Endothelial cell of umbilical vein (primary cell): Measurements from ENCODE around the gene GNGT2. TPM values are rescaled to one million over a fixed set of nuclear protein-coding genes. Genes with fewer than 3 reads are reported as not detected.

Source experiments
- BruUV-seq: library from RNA; stranded (reverse); fragments of 400-500 nt; replicated peaks from 2 replicates; lab custom pipeline; 2021; lab: Mats Ljungman, UMichigan
- CTCF ChIA-PET: fragments of 300-600, 350-600 bp; sonication (Branson Sonifier 250); formaldehyde crosslinking; loops from one replicate; lab custom pipeline; 2021; ENCODE audit warnings: antibody characterized with exemption, inconsistent platforms; lab: Charles Lee
- POLR2A ChIA-PET: fragments of 300-600, 350-600 bp; sonication (Branson Sonifier 250); formaldehyde crosslinking; loops from one replicate; lab custom pipeline; 2021; ENCODE audit warnings: antibody characterized with exemption, inconsistent platforms; lab: Charles Lee
- DNase-seq: peaks from one replicate; pipeline ENCODE4 v3.0.0-alpha.2; 2011; ENCODE audit warnings: low read depth, low spot score
- FAIRE-seq: peaks from 2 replicates; lab custom pipeline; 2011; peaks lifted over from hg19 to GRCh38; lab: Jason Lieb, UNC
- H2AFZ ChIP-seq: 2 replicates; pipeline ENCODE4 v1.6.0; 2012; ENCODE audit warnings: low read depth, low read length, control low read depth, inconsistent platforms
- H3K27ac ChIP-seq: 2 replicates; pipeline ENCODE4 v1.5.1; 2011; ENCODE audit warnings: low read depth, mild to moderate bottlenecking, control low read depth, low read length, moderate library complexity; ENCODE audit not compliant: insufficient read depth
- H3K27me3 ChIP-seq, 2 experiments: 2 replicates each; pipeline versions ENCODE4 v1.6.0 to v1.6.1; 2011; ENCODE audit warnings: low read length in 2 of 2, mixed read lengths in 1 of 2; ENCODE audit not compliant: control insufficient read depth in 2 of 2, insufficient read depth in 2 of 2
- H3K36me3 ChIP-seq, 2 experiments: 2 replicates in 1 of 2; 3 replicates in 1 of 2; pipeline ENCODE4 v1.5.1; 2011; ENCODE audit warnings: low read length in 2 of 2, mild to moderate bottlenecking in 1 of 2, moderate library complexity in 1 of 2; ENCODE audit not compliant: control insufficient read depth in 2 of 2, insufficient read depth in 2 of 2; ENCODE audit errors: extremely low read depth in 1 of 2
- H3K4me1 ChIP-seq: 3 replicates; pipeline ENCODE4 v1.5.1; 2011; ENCODE audit warnings: mild to moderate bottlenecking, low read length; ENCODE audit not compliant: control insufficient read depth, insufficient read depth; ENCODE audit errors: extremely low read depth
- H3K4me2 ChIP-seq: 2 replicates; pipeline ENCODE4 v1.6.1; 2011; ENCODE audit warnings: low read length, control low read depth, mixed read lengths; ENCODE audit not compliant: insufficient read depth
- H3K4me3 ChIP-seq, 3 experiments: fragments of 200-600 bp in 1 of 3; sonication (generic), shearing (Covaris generic) in 1 of 3; replicated peaks in 1 of 3; 2 replicates each; pipeline ENCODE4 v1.5.1; 2011 to 2016; ENCODE audit warnings: control low read depth in 3 of 3, low read length in 3 of 3, mild to moderate bottlenecking in 2 of 3, inconsistent platforms in 1 of 3, low read depth in 1 of 3, moderate library complexity in 1 of 3; ENCODE audit not compliant: insufficient read depth in 1 of 3
- H3K79me2 ChIP-seq: 2 replicates; pipeline ENCODE4 v1.6.0; 2012; ENCODE audit warnings: low read length, inconsistent platforms; ENCODE audit not compliant: control insufficient read depth, insufficient read depth
- H3K9ac ChIP-seq: replicated peaks from 2 replicates; pipeline ENCODE3; 2011; ENCODE audit warnings: low read length, control low read depth; ENCODE audit not compliant: insufficient read depth; ENCODE audit errors: extremely low read depth
- H3K9me1 ChIP-seq: replicated peaks from 3 replicates; pipeline ENCODE4 v1.6.0; 2011; ENCODE audit warnings: mild to moderate bottlenecking, low read length; ENCODE audit not compliant: control insufficient read depth, insufficient read depth; ENCODE audit errors: extremely low read depth
- H3K9me3 ChIP-seq: replicated peaks from 2 replicates; pipeline ENCODE4 v1.5.1; 2012; ENCODE audit warnings: low read length, inconsistent platforms; ENCODE audit not compliant: control insufficient read depth, insufficient read depth
- H4K20me1 ChIP-seq: replicated peaks from 2 replicates; pipeline ENCODE3; 2011; ENCODE audit warnings: mild to moderate bottlenecking, low read length; ENCODE audit not compliant: control insufficient read depth, insufficient read depth; ENCODE audit errors: extremely low read depth
- EZH2 ChIP-seq: IDR thresholded peaks from 2 replicates; pipeline ENCODE4 v1.6.1; 2012; ENCODE audit warnings: borderline replicate concordance, low read depth, mild to moderate bottlenecking, moderate library complexity, low read length, inconsistent platforms; ENCODE audit not compliant: severe bottlenecking
- FOS ChIP-seq: IDR thresholded peaks from 2 replicates; pipeline ENCODE4 v1.6.1; 2011; ENCODE audit warnings: mild to moderate bottlenecking, low read length, moderate library complexity, borderline replicate concordance; ENCODE audit not compliant: insufficient read depth
- GATA2 ChIP-seq: IDR thresholded peaks from 2 replicates; pipeline ENCODE4 v1.7.0; 2011; ENCODE audit warnings: low read depth, mild to moderate bottlenecking, moderate library complexity, mixed read lengths, low read length; ENCODE audit not compliant: insufficient read length, insufficient read depth
- JUN ChIP-seq: IDR thresholded peaks from 2 replicates; pipeline ENCODE4 v1.6.1; 2011; ENCODE audit warnings: borderline replicate concordance, low read depth; ENCODE audit not compliant: insufficient read length, insufficient read depth
- MYC ChIP-seq: IDR thresholded peaks from one replicate; pipeline ENCODE4 v1.6.1; 2011; ENCODE audit warnings: mild to moderate bottlenecking, low read depth, low read length
- POLR2A ChIP-seq: IDR thresholded peaks from 2 replicates; pipeline ENCODE4 v1.6.1; 2012; ENCODE audit warnings: low read depth, mild to moderate bottlenecking, control low read depth, low read length
- POLR2AphosphoS5 ChIP-seq: IDR thresholded peaks from 2 replicates; pipeline ENCODE4 v1.6.1; 2012; ENCODE audit warnings: low read depth, mild to moderate bottlenecking, control low read depth, low read length, moderate library complexity; ENCODE audit not compliant: insufficient read depth
- dilution Hi-C: fragments of 300-500 bp; cut with MboI; formaldehyde crosslinking; loops from one replicate; pipeline ENCODE4 v1.15.0; 2019; ENCODE audit warnings: low sequenced_read_pairs; ENCODE audit not compliant: extremely low pct_ligation_motif_present
- intact Hi-C: fragments of 100-400 bp; cut with micrococcal nuclease; formaldehyde crosslinking; loops from one replicate; pipeline ENCODE4 v1.10.0; 2022
- polyA plus RNA-seq, 4 experiments: library from polyadenylated mRNA; depleted of rRNA in 3 of 4; stranded (reverse) in 3 of 4; unstranded in 1 of 4; fragments of >200 nt; gene quantifications; 2 replicates each; pipeline versions ENCODE4 v1.2.1 to v1.2.3, GENCODE V29; 2011 to 2012; ENCODE audit warnings: missing spikeins in 1 of 4
- total RNA-seq: library from RNA; stranded (reverse); gene quantifications from 2 replicates; pipeline ENCODE4 v1.2.3, GENCODE V29; 2021
- TF ChIP-seq, protein P1 (sequence below), 2 donors: IDR thresholded peaks; 1 replicate in 1 of 2; 2 replicates in 1 of 2; pipeline ENCODE4 v1.5.1; 2011; ENCODE audit warnings: low read length in 2 of 2, mild to moderate bottlenecking in 2 of 2, moderate library complexity in 2 of 2, control low read depth in 1 of 2, inconsistent platforms in 1 of 2, low read depth in 1 of 2; ENCODE audit not compliant: insufficient read depth in 1 of 2; ENCODE audit errors: extremely low read depth in 1 of 2
- TF ChIP-seq, protein P2 (sequence below): IDR thresholded peaks from 2 replicates; pipeline ENCODE4 v1.6.1; 2011; ENCODE audit not compliant: insufficient read depth, insufficient read length

GNGT2 gene
- total and polyA plus RNA-seq, 2 donors (not counting 3 experiments of a cell fraction or from before 2014, with no cell fraction given), result 2.8 to 3.8 TPM

DNA sequence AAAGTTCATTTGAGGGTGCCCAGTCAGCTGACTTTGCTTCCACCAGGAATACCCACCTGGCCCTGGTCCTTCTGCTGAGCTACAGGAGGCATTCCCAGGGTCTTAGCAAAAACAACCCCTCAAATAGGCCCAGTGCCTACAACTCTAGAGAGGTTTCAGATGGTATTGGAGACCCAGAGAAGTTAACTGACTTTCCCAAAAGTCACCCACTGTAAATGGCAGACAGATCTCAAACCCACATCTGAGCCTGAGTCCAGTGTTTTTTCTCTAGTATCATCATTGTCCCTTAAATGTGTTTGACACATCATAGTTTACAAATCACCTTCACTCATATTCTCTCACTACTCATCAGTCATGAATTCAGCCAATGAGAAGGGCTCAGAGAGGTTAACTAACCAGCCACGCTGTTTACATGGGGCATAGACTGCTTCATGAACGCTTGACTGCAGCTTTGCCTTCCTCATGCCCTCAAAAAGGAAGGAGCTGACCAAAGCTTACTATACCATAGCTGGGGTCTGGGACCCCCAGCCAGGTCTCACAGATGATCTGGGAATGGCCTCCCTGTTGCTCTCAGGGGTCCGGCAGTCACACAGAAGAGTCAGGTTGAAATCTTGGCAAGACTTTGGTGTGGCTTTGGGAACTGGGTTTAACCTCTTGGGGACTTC, 16.5 kb upstream of the GNGT2 start:
- no peaks in the 10 kb centered on the region for H3K79me2 ChIP-seq
- CTCF ChIA-PET, result interaction anchor here (0.5 to 13.3 kb wide), 13 partner anchors 9 to 227 kb away, joined by 3 to 212 read pairs (median 5); partner anchors contain the start of genes ABI3 and GNGT2
- H3K4me3 ChIP-seq, result no peak overlapping the region
- no TSS peak for BruUV-seq
- peaks cover 0 to 6% of the 10 kb centered on the region in 2 experiments for H3K36me3 ChIP-seq
- TF ChIP-seq MYC (no peak), FOS (no peak), EZH2 (no peak), POLR2AphosphoS5 (no peak), POLR2A (no peak), GATA2 (no peak), JUN (no peak)
- TF ChIP-seq, protein P1, sequence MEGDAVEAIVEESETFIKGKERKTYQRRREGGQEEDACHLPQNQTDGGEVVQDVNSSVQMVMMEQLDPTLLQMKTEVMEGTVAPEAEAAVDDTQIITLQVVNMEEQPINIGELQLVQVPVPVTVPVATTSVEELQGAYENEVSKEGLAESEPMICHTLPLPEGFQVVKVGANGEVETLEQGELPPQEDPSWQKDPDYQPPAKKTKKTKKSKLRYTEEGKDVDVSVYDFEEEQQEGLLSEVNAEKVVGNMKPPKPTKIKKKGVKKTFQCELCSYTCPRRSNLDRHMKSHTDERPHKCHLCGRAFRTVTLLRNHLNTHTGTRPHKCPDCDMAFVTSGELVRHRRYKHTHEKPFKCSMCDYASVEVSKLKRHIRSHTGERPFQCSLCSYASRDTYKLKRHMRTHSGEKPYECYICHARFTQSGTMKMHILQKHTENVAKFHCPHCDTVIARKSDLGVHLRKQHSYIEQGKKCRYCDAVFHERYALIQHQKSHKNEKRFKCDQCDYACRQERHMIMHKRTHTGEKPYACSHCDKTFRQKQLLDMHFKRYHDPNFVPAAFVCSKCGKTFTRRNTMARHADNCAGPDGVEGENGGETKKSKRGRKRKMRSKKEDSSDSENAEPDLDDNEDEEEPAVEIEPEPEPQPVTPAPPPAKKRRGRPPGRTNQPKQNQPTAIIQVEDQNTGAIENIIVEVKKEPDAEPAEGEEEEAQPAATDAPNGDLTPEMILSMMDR (IDR thresholded peaks at IDR 0.05; ENCODE audit: extremely low read depth in 1 of 2, insufficient read depth in 1 of 2, low read depth in 1 of 2, low read length in 2 of 2), result no peak
- TF ChIP-seq, protein P2, sequence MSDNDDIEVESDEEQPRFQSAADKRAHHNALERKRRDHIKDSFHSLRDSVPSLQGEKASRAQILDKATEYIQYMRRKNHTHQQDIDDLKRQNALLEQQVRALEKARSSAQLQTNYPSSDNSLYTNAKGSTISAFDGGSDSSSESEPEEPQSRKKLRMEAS, result no peak
- DNase-seq (no peak), FAIRE-seq (no peak)
- peaks cover 16 to 22% of the 10 kb centered on the region in 2 experiments for H3K27me3 ChIP-seq
- no peaks in the 10 kb centered on the region for H3K9me3 ChIP-seq
- H3K27ac ChIP-seq, result no peak overlapping the region
- no peak overlapping the region for H3K9ac ChIP-seq
- no peak overlapping the region for H2AFZ ChIP-seq
- H3K4me1 ChIP-seq, result peaks cover 21% of the 10 kb centered on the region
- POLR2A ChIA-PET, result no interaction called here
- no peaks in the 10 kb centered on the region for H3K9me1 ChIP-seq
- H3K4me2 ChIP-seq, result no peak overlapping the region
- dilution Hi-C loops (no loop called here), intact Hi-C loops (loop anchor here (1.0 to 5.0 kb wide), 3 partner anchors 47 to 190 kb away; no protein-coding TSS in a partner anchor)
- no peaks in the 10 kb centered on the region for H4K20me1 ChIP-seq
